ENCODE results near the gene FYN.
A peak's percentile ranks its signal among the peaks of the same experiment; 100 is the strongest.
"Not testable (repeated sequence)": the region's sequence is repeated elsewhere in the genome, so short reads cannot be mapped to it uniquely, and the experiment has no call there.

The FYN gene

DNA sequence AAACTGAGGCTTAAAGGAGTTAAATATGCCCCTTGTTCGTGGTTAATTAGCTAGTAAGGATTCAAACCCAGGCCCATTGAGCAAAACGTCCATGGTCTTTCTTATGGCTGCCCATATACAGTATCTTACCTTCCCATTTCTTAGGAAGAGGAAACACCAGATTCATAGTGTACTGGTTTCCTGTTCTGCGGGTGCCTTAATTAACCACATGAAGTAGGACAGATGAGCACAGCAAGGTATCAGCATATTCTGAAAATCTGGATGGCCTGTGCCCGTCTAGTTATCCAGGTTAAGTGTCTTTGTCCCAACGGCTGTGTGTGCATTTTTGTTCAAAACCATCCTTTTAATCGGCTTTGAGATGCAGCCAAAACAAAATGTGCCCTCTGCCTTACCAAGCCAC is 174.1 kb downstream of the FYN start:
- no peak for DNase-seq

DNA sequence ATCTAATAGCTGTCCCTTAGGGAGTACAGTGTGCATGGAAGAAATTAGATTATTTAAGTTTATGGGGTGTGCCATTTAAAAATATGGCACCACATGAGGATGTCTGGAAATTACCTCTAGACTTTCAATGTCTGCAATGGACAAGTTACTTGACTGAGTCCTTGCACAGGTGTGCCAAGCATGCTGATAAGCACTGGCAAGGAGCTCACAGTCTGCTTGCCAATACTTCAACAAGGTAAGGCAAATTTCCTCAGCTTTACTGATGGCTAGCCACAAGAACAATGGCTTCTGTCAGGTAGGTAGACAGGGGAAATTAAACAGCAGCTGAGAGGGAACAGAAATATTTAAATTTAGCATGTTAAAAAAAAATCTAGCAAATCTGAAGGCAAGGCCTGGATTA is 176.4 kb downstream of the FYN start:
- no peak for DNase-seq

DNA sequence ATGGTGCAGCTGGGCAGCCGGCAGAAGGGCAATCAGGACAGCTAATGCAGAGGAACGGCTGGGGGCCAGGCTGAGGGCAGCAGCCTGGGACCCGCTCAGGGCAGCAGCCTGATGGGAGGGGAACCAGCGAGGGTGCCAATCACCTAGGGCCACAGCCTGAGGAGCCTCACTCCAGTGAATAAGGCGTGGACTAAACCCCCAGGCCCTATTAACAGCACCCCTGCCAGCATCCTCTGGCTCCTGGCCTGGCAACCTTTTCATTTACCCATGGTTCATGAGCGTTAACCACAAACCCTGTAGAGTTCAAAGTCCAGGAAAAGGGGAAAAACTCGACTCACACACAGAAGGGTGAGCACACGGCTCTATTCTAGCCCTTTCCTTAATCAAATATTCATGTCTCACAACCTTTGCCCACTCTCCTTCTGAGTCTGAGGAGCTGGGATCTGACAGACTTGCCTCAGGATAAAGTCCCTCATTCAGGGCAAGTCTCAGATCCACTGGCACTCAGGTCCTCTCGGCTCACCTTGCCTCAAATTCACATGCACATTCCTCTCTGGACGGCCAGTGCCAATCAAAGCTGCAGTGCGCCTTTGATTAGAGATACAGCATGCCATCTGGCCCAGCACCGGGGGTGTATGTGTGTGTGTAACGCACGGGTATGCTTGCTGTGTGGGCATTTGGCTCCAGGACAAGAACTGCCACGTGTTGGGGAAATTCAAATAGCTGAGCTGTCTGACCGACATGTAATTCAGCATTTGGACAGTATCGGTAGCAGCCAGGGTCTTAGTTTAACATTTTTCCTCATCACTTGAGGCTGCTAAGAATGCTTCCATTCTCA is 180.7 kb downstream of the FYN start:
- DNase-seq = peak; percentile 57

DNA sequence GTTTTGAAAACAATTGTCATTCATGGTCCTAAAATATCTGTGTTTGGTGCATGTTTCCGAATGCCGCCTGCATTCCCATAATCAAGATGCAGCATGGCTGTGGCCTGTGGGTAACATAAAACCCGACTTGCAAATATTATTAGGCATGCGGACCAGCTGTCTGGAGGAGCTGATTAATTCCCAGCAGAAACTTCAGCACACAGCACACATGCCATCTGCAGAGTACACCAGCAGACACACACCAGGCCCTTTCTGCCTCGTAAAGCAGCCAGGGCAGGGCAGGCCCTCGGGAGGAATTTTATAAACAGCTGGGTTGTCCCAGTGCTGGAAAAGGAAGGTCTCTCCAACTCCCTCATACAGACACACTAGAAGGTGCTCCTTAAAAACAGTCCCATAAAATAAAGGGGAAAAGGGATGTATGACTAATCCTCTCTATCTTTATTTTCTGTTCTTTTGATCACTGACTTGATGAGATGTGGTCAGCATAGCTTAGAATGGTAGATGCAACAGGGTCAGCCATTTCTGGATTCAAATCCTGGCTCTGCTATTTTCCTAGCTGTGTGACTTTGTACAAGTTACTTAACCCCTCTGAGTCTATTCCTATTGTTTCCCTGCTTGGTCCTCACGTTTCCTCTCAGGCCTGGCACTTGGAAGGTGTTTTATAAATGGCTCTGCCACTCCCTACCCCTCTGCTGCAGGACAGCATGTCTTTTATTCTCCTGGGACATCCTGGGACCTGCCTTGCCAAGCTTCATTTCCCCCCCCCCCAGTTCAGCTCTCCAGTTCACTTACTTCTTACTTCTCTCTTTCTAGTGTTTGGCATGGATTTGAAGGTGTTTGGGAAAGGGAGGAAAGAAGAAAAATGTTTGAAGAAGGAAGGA is 181.7 kb downstream of the FYN start:
- peak; percentile 68 for DNase-seq

DNA sequence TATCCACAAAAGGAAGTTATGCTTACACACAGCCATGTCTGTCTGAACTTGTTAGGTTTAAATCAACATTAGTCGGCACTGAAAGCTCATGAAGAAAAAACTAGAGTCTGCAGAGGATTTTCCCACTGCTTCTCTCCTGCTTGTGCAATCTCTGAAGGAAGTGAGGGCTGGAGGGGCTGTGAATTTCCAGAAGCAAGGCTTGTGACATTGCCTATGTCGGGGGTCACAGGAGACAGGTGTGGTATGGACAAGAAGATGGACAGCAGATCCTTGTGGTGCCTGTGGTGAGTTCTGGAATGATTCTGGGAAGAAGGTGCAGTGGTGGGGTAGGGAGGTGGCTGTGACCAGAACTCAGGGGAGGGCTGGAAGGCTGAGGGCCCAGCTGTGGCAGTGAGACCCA is 183.3 kb downstream of the FYN start:
- no peak for DNase-seq

DNA sequence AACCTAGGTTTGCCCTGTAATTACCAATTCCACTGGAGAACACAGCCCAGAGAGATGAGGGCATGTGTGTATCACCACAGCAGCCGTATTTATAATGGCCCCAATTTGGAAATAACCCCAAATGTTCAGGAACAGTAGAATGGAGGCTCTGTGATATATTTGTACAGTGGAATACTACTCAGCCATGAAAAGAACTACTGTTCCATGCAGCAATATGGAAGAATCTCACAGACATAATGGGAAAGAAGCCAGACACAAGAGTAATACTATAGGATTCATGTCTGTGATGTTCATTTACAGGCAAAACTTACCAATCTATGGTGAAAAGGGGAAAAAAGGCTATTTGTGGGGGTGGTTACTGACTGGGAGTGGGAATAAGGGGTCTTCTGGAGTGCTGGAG is 183.8 kb downstream of the FYN start:
- DNase-seq = no peak

DNA sequence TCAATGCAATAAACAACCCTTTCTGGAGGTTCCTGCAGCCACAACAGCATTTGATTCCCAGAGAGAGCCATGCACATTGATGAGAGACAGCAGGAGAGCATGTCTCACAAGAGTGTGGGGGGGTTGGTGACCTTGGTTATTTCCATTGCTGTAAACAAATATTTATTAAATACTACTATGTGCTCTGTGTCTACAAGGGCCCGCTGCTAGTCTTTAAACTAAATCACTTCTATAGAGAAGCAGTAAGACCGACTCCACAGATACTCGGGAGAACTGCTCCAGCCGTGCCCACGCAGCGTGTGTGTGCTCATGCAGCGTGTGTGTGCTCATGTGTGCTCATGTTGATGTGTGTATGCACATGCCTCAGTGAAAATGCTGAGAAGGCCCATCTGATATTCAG is 184.9 kb downstream of the FYN start:
- no peak for DNase-seq

DNA sequence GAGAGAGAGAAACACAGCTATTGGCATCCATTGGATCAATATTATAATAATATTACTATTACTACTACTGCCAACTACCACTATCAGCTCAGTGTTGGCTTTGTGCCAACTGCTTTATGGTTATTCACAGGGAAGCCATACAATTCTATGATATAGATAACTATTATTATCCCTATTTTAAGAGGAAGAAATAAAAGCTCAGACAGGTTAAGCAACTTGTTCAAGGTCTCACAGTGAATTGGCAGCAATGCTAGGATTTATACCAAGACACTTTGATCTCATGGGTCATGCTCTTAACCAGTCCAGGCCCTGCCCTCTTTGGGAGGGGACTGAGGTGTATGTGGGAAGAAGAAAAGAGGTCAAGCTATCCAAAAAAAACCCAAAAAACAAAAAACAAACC is 185.6 kb downstream of the FYN start:
- DNase-seq = no peak

DNA sequence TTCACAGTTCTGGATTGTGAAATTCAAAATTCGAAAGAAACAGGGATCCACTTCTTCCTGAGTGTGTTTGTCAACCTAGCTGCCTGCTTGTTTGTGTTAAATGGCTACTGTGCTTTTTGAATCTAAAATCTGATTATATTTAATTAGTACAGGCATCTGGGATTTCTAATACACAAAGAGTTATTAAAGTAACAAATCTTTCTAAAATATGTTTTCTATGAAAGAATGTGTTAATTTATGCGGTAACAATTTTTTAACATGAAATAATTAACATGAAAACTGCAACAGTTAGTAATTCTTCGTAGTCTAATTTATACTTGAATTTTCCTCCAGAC is 186.4 kb downstream of the FYN start:
- no peak for DNase-seq

DNA sequence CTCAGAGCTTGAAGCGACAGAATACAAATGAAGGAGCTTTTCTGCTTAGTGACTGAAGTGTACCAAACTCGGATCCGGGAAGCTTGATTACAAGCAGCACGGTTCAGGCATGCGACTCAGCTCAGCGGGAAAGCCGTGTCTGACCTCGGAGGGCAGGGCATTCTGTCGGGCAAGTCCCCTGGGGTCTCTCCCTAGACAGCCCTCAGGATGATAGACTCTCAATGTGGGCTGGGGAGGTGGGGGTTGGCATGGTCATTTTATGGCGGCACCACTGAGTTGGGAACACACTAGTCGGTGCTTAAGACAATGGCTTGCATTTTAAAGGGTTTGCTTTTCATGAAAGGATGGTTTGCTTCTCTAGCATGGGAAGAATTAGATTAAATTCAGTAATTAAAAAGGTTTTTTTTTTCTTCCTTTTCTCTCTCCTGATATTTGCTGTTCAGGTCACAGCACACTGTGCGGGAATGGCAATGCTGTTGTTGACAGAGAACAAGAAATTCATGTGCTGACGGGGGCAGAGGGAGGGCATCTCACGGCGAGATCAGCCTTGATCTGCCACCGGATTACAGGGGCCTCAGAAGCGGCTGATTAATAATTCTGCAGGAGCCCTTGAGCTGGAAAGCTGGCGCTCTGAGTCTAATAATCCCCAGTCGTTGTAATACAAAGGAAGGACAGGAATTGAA is 186.9 kb downstream of the FYN start:
- DNase-seq = no peak

DNA sequence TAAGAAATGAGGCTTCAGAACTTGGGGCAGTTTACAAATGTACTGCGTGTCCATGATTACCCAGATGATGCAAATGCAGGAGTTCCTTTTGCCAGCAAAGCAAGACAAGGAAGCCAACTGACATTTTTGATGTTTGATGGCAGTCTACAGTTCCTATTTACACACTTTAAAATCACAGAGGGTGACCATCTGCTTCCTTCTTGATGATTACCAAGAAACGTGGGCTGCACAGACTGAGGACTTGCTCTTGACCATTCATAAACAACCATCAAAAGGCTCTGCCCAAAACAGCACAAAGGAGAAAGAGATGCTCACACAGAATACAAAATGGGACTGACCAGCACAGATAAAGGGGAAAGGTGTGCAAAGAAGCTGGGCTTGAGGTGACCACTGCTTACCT is 187.7 kb downstream of the FYN start:
- no peak for DNase-seq

DNA sequence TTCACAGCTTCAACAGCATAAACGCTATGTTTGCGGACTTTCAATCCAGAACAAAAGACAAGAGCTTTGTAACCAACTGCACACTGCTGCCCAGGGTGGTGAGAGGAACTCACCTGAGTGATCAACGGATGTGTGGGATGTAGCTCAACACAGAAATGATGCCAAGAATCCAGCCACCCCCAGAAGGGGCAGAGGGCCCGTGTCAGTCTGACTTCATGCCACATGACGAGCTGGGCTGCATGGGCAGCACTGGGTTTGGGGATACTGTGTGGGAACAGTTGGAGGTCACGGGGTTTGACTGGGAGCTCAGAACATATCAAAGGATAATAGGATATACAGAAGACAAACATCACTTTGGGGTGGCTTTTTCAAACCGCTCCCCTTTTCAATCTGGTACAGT is 188.2 kb downstream of the FYN start:
- DNase-seq = no peak

DNA sequence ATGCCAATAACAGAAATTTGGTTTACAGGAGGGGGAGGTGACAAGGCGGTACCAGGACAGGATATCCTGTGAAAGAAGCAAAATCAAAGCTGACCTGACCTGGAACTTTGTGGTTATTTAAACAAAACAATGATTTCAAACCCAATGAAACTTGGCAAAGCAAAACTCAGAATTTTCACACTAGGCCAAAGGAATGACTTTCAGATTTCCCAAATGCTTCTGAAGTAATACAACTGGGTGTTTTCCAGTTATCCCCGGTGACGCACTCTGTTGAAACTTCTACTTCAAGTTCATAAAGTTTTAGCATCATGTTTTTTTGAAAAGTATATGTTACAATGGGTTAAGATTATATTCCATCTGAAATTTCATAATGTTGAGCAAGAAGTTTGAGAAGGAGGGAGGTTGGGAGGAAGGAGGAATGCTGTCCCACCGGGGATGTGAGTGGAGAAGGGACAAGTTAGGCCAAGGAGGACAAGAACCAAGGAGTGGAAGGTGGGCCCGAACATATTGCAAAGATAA is 189.4 kb downstream of the FYN start:
- no peak for DNase-seq

DNA sequence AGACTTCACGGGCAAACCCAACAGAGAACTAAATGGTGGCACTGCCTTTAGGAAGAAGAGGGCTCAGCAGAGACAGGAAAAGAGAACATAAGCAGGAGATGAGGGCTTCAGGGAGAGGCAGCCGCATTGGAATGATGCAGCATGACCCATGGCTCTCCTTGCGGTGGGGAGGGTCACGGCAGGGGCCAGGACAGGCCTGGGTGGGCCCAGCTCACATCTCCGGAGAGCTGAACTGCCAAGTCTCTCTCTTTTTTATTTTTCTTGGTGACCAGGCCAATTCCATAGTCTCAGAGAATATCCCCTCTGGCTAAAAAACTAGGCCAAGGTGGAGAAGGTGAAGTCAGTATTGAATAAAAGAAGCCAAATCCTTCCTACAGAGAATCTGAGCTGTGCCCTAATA is 190.1 kb downstream of the FYN start:
- DNase-seq = no peak

DNA sequence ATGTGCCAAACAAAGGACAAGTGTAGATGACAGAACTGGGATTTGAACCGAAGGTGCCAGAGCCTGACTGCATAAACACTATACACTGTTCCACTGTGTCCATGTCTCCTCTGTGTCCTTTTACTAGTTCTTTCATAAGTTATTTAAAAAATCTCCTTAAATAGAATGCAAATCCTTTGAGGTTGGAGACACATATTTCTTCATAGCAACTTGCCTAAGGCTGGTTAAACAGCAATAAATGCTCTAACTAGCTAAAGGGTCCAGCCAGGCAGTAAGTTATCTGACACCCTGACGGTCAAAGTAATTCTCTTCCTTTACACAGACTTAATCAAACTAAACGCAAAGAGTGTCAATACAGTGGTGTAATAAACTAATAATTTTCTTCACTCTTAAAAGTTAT is 191.4 kb downstream of the FYN start:
- no peak for DNase-seq

DNA sequence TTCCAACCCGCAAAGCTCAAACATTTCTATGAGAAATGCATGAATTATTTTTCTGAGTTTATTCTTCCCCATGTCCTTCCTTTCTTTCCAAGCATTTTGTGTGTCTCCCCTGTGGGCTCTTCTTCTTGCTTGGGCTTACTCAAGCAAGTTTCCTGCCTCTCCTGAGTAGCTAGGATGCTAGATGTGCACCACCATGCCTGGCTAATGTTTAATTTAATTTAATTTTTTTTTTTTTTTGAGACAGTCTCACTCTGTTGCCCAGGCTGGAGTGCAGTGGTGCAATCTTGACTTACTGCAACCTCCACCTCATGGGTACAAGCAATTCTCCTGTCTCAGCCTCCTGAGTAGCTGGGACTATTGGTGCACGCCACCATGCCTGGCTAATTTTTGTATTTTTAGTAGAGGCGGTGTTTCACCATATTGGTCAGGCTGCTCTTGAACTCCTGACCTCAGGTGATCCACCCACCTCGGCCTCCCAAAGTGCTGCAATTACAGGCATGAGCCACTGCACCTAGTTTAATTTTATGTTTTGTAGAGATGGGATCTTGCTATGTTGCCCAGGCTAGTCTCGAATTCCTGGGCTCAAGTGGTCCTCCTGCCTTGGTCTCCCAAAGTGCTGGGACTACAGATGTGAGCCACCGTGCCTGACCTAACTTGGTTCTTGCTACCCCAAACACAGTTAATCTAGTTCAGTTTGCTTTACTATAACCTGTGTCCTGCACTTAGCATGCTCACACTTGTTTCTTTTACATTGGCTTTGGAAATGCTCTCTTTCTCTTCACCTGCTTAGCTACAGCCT is 192.2 kb downstream of the FYN start:
- DNase-seq = not testable (repeated sequence)

DNA sequence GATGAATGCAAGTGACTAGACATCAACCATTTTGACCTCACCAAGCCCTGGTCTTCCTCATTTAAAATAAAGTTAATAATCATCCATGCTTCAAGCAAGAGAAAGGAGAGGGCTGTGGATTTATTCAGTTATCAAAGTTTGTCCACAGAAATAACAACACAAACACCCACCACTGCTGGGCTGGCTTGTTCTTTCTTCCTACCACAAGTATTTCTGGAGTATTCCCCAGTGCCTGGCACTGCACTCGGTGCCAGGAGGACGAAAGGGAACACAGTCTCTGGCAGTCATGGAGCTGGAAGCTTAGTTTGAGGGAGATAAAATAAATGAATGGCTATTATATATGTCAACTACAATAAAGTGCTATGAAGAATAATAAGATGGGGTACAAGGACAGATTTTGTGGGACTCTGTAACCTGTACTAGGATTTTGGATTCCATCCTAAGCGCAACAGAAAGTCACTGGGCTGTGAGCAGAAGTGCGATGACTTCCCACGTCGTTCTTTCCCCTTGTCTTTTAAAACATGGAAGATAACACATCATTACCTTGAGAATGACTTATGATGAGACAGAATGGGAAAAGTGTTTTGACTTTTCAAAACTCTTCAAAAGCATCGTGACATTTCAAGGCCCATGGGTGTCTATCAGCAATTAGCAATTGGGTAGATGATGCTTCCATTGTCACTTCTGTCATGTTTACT is 193.1 kb downstream of the FYN start:
- no peak for DNase-seq

DNA sequence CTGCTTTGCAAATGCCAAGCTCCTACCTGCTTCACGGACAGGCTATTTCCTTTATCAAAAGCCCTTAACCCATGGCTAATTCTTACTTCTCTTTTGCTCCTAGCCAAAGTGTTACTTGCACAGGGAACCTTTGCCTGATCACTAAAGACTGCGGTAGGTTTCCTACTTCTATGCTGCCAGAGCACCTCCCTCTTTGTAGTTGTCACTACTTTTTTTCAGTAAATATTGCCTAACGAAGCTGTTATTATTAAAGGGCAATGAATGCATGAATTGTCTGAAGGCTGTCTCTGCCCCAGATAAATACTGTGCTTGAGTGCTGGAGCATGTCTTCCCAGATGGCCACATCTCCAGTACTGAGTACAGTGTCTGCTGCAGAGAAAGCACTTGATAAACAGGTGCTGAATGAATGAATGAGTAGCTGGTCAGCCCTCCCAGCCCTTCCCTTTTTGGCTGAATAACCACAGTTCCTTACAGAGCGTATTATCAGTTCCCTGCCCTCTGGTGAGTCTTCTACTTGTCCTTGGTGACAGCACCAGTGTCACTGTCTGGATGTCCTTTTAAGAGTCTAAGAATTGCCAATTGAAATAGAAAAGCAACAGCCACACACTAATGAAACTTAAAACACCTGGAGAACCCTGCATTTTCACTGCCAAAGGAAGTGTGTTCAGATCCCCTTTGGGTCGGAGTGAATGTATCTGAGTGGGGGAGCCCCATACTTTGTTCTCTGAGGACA is 194.0 kb downstream of the FYN start:
- no peak for DNase-seq

DNA sequence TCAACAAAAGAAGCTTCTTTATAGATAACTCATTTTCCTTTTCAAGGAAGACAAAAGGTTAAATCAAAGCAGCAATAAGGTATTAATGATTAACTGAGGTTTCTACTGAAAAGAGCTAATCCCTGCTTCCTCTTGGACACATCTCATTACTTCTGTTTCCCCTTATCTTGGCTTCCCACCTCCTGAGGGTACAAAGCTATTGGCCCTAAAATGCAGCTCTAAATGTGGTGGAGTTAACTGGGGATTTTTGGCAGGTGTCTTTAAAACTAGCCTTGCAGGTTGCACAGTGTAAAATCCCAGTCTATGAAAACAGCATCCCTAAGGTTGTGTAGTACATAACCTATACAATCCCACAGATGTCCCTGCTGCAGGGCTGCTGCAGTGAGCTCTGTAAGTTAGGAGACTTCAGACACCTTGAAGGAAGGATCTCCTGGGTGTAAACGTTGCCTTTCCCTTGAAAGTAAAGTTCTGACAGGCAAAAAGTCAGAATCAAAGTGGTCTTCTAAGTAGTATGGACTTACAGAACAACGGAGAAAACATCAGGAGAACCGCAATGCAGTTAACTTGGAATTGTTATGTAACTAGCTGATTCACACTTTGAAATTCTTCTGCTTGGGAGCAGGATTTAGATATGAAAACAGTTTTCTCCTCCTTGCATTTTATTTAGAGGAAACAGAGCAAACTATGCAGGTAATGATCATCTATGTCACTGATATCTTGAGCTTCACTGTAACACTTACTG is 195.8 kb downstream of the FYN start:
- no peak for DNase-seq

DNA sequence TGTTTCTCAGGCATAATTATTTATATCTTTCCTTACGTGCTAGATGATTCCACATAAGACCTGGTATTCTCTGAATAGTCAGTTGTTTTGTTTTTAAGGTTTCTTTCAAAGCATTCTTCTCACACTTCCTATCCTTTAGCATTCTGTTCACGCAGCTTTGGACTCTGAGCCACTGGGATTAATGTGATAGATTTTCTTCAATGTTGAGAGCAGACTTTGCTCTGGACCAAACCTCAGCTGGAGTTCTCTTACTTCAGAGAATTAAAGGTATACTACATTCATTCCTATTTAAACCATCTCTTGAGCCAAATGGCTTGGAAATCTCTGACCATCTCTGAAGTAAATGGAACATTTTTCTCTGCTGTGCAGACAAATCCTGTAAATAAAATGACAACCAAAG is 196.9 kb downstream of the FYN start:
- no peak for DNase-seq

DNA sequence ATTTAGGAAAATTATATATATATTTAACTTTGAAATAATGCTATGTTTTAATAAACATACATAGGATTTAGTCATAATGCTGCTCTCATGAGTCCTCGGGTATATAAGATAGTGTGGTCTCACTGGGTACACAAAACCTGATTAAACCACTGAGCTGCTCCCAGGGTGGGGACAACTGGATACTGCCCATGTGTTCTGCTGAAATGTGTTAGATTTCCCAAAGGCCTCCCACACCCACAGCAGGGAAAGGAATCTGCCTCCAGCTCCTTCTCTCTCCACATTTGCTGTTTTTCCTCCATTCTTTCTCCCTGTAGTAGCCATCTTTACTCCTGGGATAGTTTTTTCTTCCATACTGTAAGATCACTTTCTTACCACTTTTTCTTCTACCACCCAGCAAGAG is 198.4 kb downstream of the FYN start:
- DNase-seq = no peak
